ENCODE data around the gene PEX14. TPM values are rescaled to one million over a fixed set of nuclear protein-coding genes. Genes with fewer than 3 reads are reported as not detected.

The PEX14 gene
- total RNA-seq, 1 experiment from 2014 or later, result 17.7 TPM

GRCh38 chr1:10490286-10490970, 15.7 kb downstream of the PEX14 start:
- H3K27ac Mint-ChIP-seq (ENCODE audit: unreplicated experiment), result no peak overlapping the region
- H3K36me3 Mint-ChIP-seq (ENCODE audit: insufficient read depth, unreplicated experiment), result peaks cover 4% of the 10 kb centered on the region
- H3K4me3 Mint-ChIP-seq (ENCODE audit: low read depth, unreplicated experiment), result no peak overlapping the region
- no TSS peak for BruUV-seq (replicated peaks)
- no peak for DNase-seq
- TF ChIP-seq, protein P1, sequence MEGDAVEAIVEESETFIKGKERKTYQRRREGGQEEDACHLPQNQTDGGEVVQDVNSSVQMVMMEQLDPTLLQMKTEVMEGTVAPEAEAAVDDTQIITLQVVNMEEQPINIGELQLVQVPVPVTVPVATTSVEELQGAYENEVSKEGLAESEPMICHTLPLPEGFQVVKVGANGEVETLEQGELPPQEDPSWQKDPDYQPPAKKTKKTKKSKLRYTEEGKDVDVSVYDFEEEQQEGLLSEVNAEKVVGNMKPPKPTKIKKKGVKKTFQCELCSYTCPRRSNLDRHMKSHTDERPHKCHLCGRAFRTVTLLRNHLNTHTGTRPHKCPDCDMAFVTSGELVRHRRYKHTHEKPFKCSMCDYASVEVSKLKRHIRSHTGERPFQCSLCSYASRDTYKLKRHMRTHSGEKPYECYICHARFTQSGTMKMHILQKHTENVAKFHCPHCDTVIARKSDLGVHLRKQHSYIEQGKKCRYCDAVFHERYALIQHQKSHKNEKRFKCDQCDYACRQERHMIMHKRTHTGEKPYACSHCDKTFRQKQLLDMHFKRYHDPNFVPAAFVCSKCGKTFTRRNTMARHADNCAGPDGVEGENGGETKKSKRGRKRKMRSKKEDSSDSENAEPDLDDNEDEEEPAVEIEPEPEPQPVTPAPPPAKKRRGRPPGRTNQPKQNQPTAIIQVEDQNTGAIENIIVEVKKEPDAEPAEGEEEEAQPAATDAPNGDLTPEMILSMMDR (IDR thresholded peaks at IDR 0.05; ENCODE audit: unreplicated experiment), result no peak
- CTCF ChIA-PET, result interaction anchor here (0.7 kb wide), 1 partner anchor 61 kb away, joined by 7 read pairs; no protein-coding TSS in a partner anchor
- peaks cover 19% of the 10 kb centered on the region for H3K4me1 Mint-ChIP-seq (ENCODE audit: low read depth, unreplicated experiment)
- no peaks in the 10 kb centered on the region for H3K27me3 Mint-ChIP-seq (ENCODE audit: unreplicated experiment)
- intact Hi-C loops (cut with micrococcal nuclease; ENCODE audit: unreplicated experiment), result loop anchor here (10.0 kb wide), 1 partner anchor 116 kb away; no protein-coding TSS in a partner anchor
- no peaks in the 10 kb centered on the region for H3K9me3 Mint-ChIP-seq (ENCODE audit: low read depth, unreplicated experiment)

DNA sequence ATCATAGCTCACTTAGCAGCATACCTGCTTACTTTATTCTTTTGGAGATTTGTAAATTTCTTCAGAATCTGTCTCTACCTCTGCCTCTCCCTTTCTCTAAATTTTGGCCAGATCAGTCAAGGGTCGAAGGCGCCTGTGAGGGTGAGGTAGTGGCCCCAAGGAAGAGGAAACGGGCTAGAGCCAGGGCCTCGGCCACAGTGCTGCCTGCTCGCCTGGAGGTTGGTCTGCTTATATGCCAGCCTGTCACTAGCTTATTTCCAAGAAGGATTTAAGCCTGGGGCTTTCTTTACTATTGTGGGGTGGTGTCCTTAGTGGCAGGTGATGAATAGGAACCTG, 19.6 kb downstream of the PEX14 start:
- Mint-ChIP-seq H3K27me3 (ENCODE audit: unreplicated experiment) (no peaks in the 10 kb centered on the region), H3K27ac (ENCODE audit: unreplicated experiment) (no peak overlapping the region), H3K4me3 (ENCODE audit: low read depth, unreplicated experiment) (no peak overlapping the region), H3K9me3 (ENCODE audit: low read depth, unreplicated experiment) (no peaks in the 10 kb centered on the region), H3K4me1 (ENCODE audit: low read depth, unreplicated experiment) (peaks cover 19% of the 10 kb centered on the region), H3K36me3 (ENCODE audit: insufficient read depth, unreplicated experiment) (peaks cover under 1% of the 10 kb centered on the region)
- TF ChIP-seq, protein P1 (IDR thresholded peaks at IDR 0.05; ENCODE audit: unreplicated experiment), result no peak
- CTCF ChIA-PET, result interaction anchor here (0.6 to 1.6 kb wide), 4 partner anchors 64 to 430 kb away, joined by 3 to 6 read pairs (median 4); partner anchors contain the start of genes CENPS and PGD
- no peak for DNase-seq
- no TSS peak for BruUV-seq (replicated peaks)
- intact Hi-C loops (cut with micrococcal nuclease; ENCODE audit: unreplicated experiment), result loop anchor here (2.0 to 10.0 kb wide), 2 partner anchors 64 to 120 kb away; partner anchors contain the start of gene CENPS

GRCh38 chr1:10494754-10495474, 20.2 kb downstream of the PEX14 start:
- CTCF ChIA-PET, result interaction anchor here (0.6 to 1.6 kb wide), 3 partner anchors 64 to 431 kb away, joined by 3 read pairs; partner anchors contain the start of genes CENPS and PGD
- TF ChIP-seq, protein P1 (IDR thresholded peaks at IDR 0.05; ENCODE audit: unreplicated experiment), result peak; percentile 76
- no TSS peak for BruUV-seq (replicated peaks)
- Mint-ChIP-seq H3K36me3 (ENCODE audit: insufficient read depth, unreplicated experiment) (no peaks in the 10 kb centered on the region), H3K4me1 (ENCODE audit: low read depth, unreplicated experiment) (peaks cover 19% of the 10 kb centered on the region), H3K27me3 (ENCODE audit: unreplicated experiment) (no peaks in the 10 kb centered on the region), H3K4me3 (ENCODE audit: low read depth, unreplicated experiment) (peak overlapping the region; percentile 28), H3K9me3 (ENCODE audit: low read depth, unreplicated experiment) (no peaks in the 10 kb centered on the region), H3K27ac (ENCODE audit: unreplicated experiment) (no peak overlapping the region)
- intact Hi-C loops (cut with micrococcal nuclease; ENCODE audit: unreplicated experiment), result loop anchor here (2.0 to 10.0 kb wide), 2 partner anchors 64 to 120 kb away; partner anchors contain the start of gene CENPS
- DNase-seq, result peak; percentile 81

DNA sequence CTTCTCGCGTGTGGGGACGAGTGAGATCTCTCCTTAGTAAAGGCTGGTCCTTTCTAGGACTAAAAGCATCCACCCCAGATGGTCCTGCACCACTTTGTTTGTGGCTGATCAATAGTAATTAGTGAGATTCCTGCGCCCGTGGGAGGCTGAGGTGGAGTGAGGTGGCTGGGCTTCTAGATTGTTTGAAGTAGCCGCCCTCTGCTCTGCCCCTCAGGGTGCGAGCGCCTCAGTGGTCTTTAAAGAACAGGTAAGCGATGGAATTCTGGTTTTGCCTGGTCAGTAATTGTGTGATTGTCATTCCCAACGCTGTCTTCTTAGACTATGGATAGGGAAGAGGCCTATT, 20.7 kb downstream of the PEX14 start:
- CTCF ChIA-PET, result interaction anchor here (0.9 to 1.6 kb wide), 2 partner anchors 65 to 97 kb away, joined by 3 read pairs; partner anchors contain the start of genes CENPS and PGD
- H3K4me1 Mint-ChIP-seq (ENCODE audit: low read depth, unreplicated experiment), result peaks cover 19% of the 10 kb centered on the region
- intact Hi-C loops (cut with micrococcal nuclease; ENCODE audit: unreplicated experiment), result loop anchor here (2.0 to 10.0 kb wide), 2 partner anchors 65 to 121 kb away; partner anchors contain the start of gene CENPS
- TF ChIP-seq, protein P1 (IDR thresholded peaks at IDR 0.05; ENCODE audit: unreplicated experiment), result no peak
- no peak for DNase-seq
- no peak overlapping the region for H3K27ac Mint-ChIP-seq (ENCODE audit: unreplicated experiment)
- H3K4me3 Mint-ChIP-seq (ENCODE audit: low read depth, unreplicated experiment), result no peak overlapping the region
- H3K9me3 Mint-ChIP-seq (ENCODE audit: low read depth, unreplicated experiment), result no peaks in the 10 kb centered on the region
- no TSS peak for BruUV-seq (replicated peaks)
- no peaks in the 10 kb centered on the region for H3K36me3 Mint-ChIP-seq (ENCODE audit: insufficient read depth, unreplicated experiment)
- no peaks in the 10 kb centered on the region for H3K27me3 Mint-ChIP-seq (ENCODE audit: unreplicated experiment)

All from Calu3 (cell line).